Brain microvascular endothelial cell (primary cell): ENCODE measurements around the gene CPM.

Experiments
- DNase-seq: peaks from one replicate; pipeline ENCODE4 v3.0.0-alpha.2; 2020
- H3K27ac ChIP-seq: fragments of 250-450 bp; sonication (Bioruptor Pico); 2 replicates; pipeline ENCODE4 v1.5.1; 2020; ENCODE audit warnings: mild to moderate bottlenecking, moderate library complexity
- H3K27me3 ChIP-seq: fragments of 250-450 bp; sonication (Bioruptor Pico); replicated peaks from 2 replicates; pipeline ENCODE4 v1.5.1; 2020; ENCODE audit warnings: mild to moderate bottlenecking
- H3K36me3 ChIP-seq: fragments of 250-450 bp; sonication (Bioruptor Pico); replicated peaks from 2 replicates; pipeline ENCODE4 v1.5.1; 2020; ENCODE audit warnings: mild to moderate bottlenecking
- H3K4me3 ChIP-seq: 2 replicates; pipeline ENCODE4 v1.5.1; 2011; ENCODE audit warnings: low read depth, mild to moderate bottlenecking, control low read depth, low read length, moderate library complexity
- CTCF ChIP-seq: IDR thresholded peaks from 2 replicates; pipeline ENCODE4 v1.5.1; 2011; ENCODE audit warnings: low read depth, mild to moderate bottlenecking, moderate library complexity, low read length, control low read depth, inconsistent platforms; ENCODE audit errors: missing control alignments
- in situ Hi-C: cut with HindIII; loops from 2 replicates; pipeline ENCODE4 v1.10.0; 2017; ENCODE audit warnings: low sequenced_read_pairs, low pct_ligation_motif_present

The CPM gene

GRCh38 chr12:68977335-68977734 lies 44.4 kb upstream of the CPM start:
- H3K4me3 ChIP-seq: no peak overlapping the region
- in situ Hi-C loops: no loop called here
- H3K36me3 ChIP-seq: no peaks in the 10 kb centered on the region
- no peak for DNase-seq
- TF ChIP-seq CTCF: no peak
- H3K27me3 ChIP-seq: no peaks in the 10 kb centered on the region
- no peak overlapping the region for H3K27ac ChIP-seq

GRCh38 chr12:68976395-68976841 lies 43.4 kb upstream of the CPM start:
- H3K27ac ChIP-seq: no peak overlapping the region
- H3K4me3 ChIP-seq: no peak overlapping the region
- no peaks in the 10 kb centered on the region for H3K27me3 ChIP-seq
- H3K36me3 ChIP-seq: no peaks in the 10 kb centered on the region
- no peak for TF ChIP-seq CTCF
- no peak for DNase-seq
- in situ Hi-C loops: no loop called here

GRCh38 chr12:68975811-68976210 lies 42.8 kb upstream of the CPM start:
- in situ Hi-C loops: no loop called here

GRCh38 chr12:68972595-68972994 lies 39.6 kb upstream of the CPM start:
- Histone ChIP-seq H3K27me3 (no peaks in the 10 kb centered on the region), H3K36me3 (no peaks in the 10 kb centered on the region), H3K27ac (no peak overlapping the region), H3K4me3 (no peak overlapping the region)
- TF ChIP-seq CTCF: no peak
- in situ Hi-C loops: no loop called here
- no peak for DNase-seq

More at GRCh38 chr12:68975811-68976210, 42.8 kb upstream of the CPM start:
- no peak for TF ChIP-seq CTCF
- DNase-seq: no peak
- no peak overlapping the region for H3K27ac ChIP-seq
- no peaks in the 10 kb centered on the region for H3K36me3 ChIP-seq
- H3K4me3 ChIP-seq: no peak overlapping the region
- H3K27me3 ChIP-seq: no peaks in the 10 kb centered on the region

GRCh38 chr12:68971404-68971803 lies 38.4 kb upstream of the CPM start:
- TF ChIP-seq CTCF: no peak
- H3K4me3 ChIP-seq: no peak overlapping the region
- in situ Hi-C loops: no loop called here
- no peak overlapping the region for H3K27ac ChIP-seq
- no peaks in the 10 kb centered on the region for H3K36me3 ChIP-seq
- DNase-seq: no peak
- no peaks in the 10 kb centered on the region for H3K27me3 ChIP-seq

GRCh38 chr12:68970951-68971350 lies 38.0 kb upstream of the CPM start:
- Histone ChIP-seq H3K36me3 (no peaks in the 10 kb centered on the region), H3K4me3 (no peak overlapping the region), H3K27me3 (no peaks in the 10 kb centered on the region), H3K27ac (no peak overlapping the region)
- no peak for DNase-seq
- in situ Hi-C loops: no loop called here
- TF ChIP-seq CTCF: no peak
